SJSA1 (cell line): ENCODE results near the gene LANCL1. TPM values are rescaled to one million over a fixed set of nuclear protein-coding genes. Genes with fewer than 3 reads are reported as not detected.
"Not testable (repeated sequence)": the region's sequence is repeated elsewhere in the genome, so short reads cannot be mapped to it uniquely, and the experiment has no call there.

Experiments
- DNase-seq, 2 experiments: peaks; one replicate each; pipeline ENCODE4 v3.0.0-alpha.2; 2015 to 2020; ENCODE audit warnings: low spot score in 2 of 2, low read depth in 1 of 2
- H3K27ac ChIP-seq: fragments of 250-450 bp; sonication (Bioruptor Pico); 2 replicates; pipeline ENCODE4 v1.5.1; 2020; ENCODE audit warnings: mild to moderate bottlenecking, moderate library complexity
- H3K27me3 ChIP-seq: fragments of 250-450 bp; sonication (Bioruptor Pico); replicated peaks from 2 replicates; pipeline ENCODE4 v1.5.1; 2020; ENCODE audit warnings: mild to moderate bottlenecking, moderate library complexity
- H3K36me3 ChIP-seq: fragments of 250-450 bp; sonication (Bioruptor Pico); 2 replicates; pipeline ENCODE4 v1.5.1; 2020; ENCODE audit warnings: mild to moderate bottlenecking
- H3K4me1 ChIP-seq: fragments of 250-450 bp; sonication (Bioruptor Pico); replicated peaks from 2 replicates; pipeline ENCODE4 v1.6.1; 2021; ENCODE audit warnings: mild to moderate bottlenecking
- H3K4me3 ChIP-seq: fragments of 250-450 bp; sonication (Bioruptor Pico); 2 replicates; pipeline ENCODE4 v1.5.1; 2020; ENCODE audit warnings: mild to moderate bottlenecking
- H3K9me3 ChIP-seq: fragments of 250-450 bp; sonication (Bioruptor Pico); replicated peaks from 2 replicates; pipeline ENCODE4 v1.5.1; 2020; ENCODE audit warnings: mild to moderate bottlenecking
- total RNA-seq: library from RNA; depleted of rRNA; stranded (reverse); fragments of >200 nt; shearing (Covaris generic); gene quantifications from 2 replicates; pipeline ENCODE4 v1.2.3, GENCODE V29; 2014

LANCL1 gene
- total RNA-seq, 1 experiment from 2014 or later, result 38.1 TPM

- no peaks in the 10 kb centered on the region for H3K27me3 ChIP-seq
- H3K4me3 ChIP-seq, result no peak overlapping the region
- DNase-seq, result no peak
- peaks cover 4% of the 10 kb centered on the region; the same call in 1 of the 2 replicates for H3K36me3 ChIP-seq
- peaks cover 7% of the 10 kb centered on the region; the same call in 1 of the 2 replicates for H3K4me1 ChIP-seq
- no peak overlapping the region for H3K27ac ChIP-seq
- no peaks in the 10 kb centered on the region; the same call in 1 of the 2 replicates for H3K9me3 ChIP-seq
Measured at GRCh38 chr2:210480079-210480478, 3.5 kb upstream of the LANCL1 start.

GRCh38 chr2:210478661-210479060 is 2.1 kb upstream of the LANCL1 start:
- peaks cover 9% of the 10 kb centered on the region for H3K36me3 ChIP-seq
- H3K9me3 ChIP-seq, result no peaks in the 10 kb centered on the region
- no peaks in the 10 kb centered on the region for H3K27me3 ChIP-seq
- H3K4me1 ChIP-seq, result peaks cover 7% of the 10 kb centered on the region; the same call in 1 of the 2 replicates
- no peak overlapping the region for H3K27ac ChIP-seq
- DNase-seq, result no peak
- no peak overlapping the region for H3K4me3 ChIP-seq

- peaks cover 7% of the 10 kb centered on the region; the same call in 1 of the 2 replicates for H3K4me1 ChIP-seq
- peak overlapping the region; percentile 4; the same call in 1 of the 2 replicates for H3K27ac ChIP-seq
- peak; percentile 45 to 50 for DNase-seq
- H3K4me3 ChIP-seq, result peak overlapping the region; percentile 64
- peaks cover 9% of the 10 kb centered on the region for H3K36me3 ChIP-seq
- no peaks in the 10 kb centered on the region for H3K9me3 ChIP-seq
- H3K27me3 ChIP-seq, result no peaks in the 10 kb centered on the region
Measured at GRCh38 chr2:210477496-210477895, 937 bp upstream of the LANCL1 start.

- no peak overlapping the region for H3K27ac ChIP-seq
- H3K36me3 ChIP-seq, result peaks cover 18% of the 10 kb centered on the region
- no peaks in the 10 kb centered on the region for H3K9me3 ChIP-seq
- no peak for DNase-seq
- peaks cover 7% of the 10 kb centered on the region; the same call in 1 of the 2 replicates for H3K4me1 ChIP-seq
- H3K27me3 ChIP-seq, result no peaks in the 10 kb centered on the region
- H3K4me3 ChIP-seq, result peak overlapping the region; percentile 64
Measured at GRCh38 chr2:210475706-210476105, 853 bp downstream of the LANCL1 start.

- Histone ChIP-seq H3K27ac (no peak overlapping the region), H3K27me3 (no peaks in the 10 kb centered on the region), H3K36me3 (peaks cover 23% of the 10 kb centered on the region), H3K4me3 (no peak overlapping the region), H3K4me1 (peaks cover 7% of the 10 kb centered on the region; the same call in 1 of the 2 replicates), H3K9me3 (no peaks in the 10 kb centered on the region)
- DNase-seq, result no peak
Measured at GRCh38 chr2:210474776-210475175, 1.8 kb downstream of the LANCL1 start.

- no peaks in the 10 kb centered on the region for H3K9me3 ChIP-seq
- H3K27ac ChIP-seq, result no peak overlapping the region
- peaks cover 40% of the 10 kb centered on the region for H3K36me3 ChIP-seq
- H3K4me1 ChIP-seq, result no peaks in the 10 kb centered on the region
- H3K27me3 ChIP-seq, result no peaks in the 10 kb centered on the region
- DNase-seq, result no peak
- no peak overlapping the region for H3K4me3 ChIP-seq
Measured at GRCh38 chr2:210461401-210461800, 15.2 kb downstream of the LANCL1 start.

GRCh38 chr2:210460322-210461227 is 16.0 kb downstream of the LANCL1 start:
- Histone ChIP-seq H3K27me3 (no peaks in the 10 kb centered on the region), H3K27ac (no peak overlapping the region), H3K9me3 (no peaks in the 10 kb centered on the region), H3K4me1 (no peaks in the 10 kb centered on the region), H3K36me3 (peaks cover 33% of the 10 kb centered on the region), H3K4me3 (no peak overlapping the region)
- no peak for DNase-seq

GRCh38 chr2:210459880-210460279 is 16.7 kb downstream of the LANCL1 start:
- H3K4me3 ChIP-seq, result no peak overlapping the region

GRCh38 chr2:210459407-210459806 is 17.2 kb downstream of the LANCL1 start:
- Histone ChIP-seq H3K9me3 (no peaks in the 10 kb centered on the region), H3K27ac (no peak overlapping the region), H3K4me1 (no peaks in the 10 kb centered on the region), H3K4me3 (no peak overlapping the region), H3K36me3 (peaks cover 33% of the 10 kb centered on the region), H3K27me3 (no peaks in the 10 kb centered on the region)
- DNase-seq, result no peak

More at GRCh38 chr2:210459880-210460279, 16.7 kb downstream of the LANCL1 start:
- Histone ChIP-seq H3K27ac (no peak overlapping the region), H3K4me1 (no peaks in the 10 kb centered on the region), H3K36me3 (peaks cover 29% of the 10 kb centered on the region), H3K27me3 (no peaks in the 10 kb centered on the region), H3K9me3 (no peaks in the 10 kb centered on the region)
- no peak for DNase-seq

GRCh38 chr2:210458395-210458794 is 18.2 kb downstream of the LANCL1 start:
- H3K27ac ChIP-seq, result no peak overlapping the region
- no peak overlapping the region for H3K4me3 ChIP-seq

GRCh38 chr2:210456571-210456970 is 20.0 kb downstream of the LANCL1 start:
- H3K4me1 ChIP-seq, result no peaks in the 10 kb centered on the region
- no peak for DNase-seq

More at GRCh38 chr2:210458395-210458794, 18.2 kb downstream of the LANCL1 start:
- H3K27me3 ChIP-seq, result no peaks in the 10 kb centered on the region
- no peak for DNase-seq
- H3K4me1 ChIP-seq, result no peaks in the 10 kb centered on the region
- no peaks in the 10 kb centered on the region for H3K9me3 ChIP-seq
- peaks cover 31% of the 10 kb centered on the region for H3K36me3 ChIP-seq

GRCh38 chr2:210454336-210454735 is 22.2 kb downstream of the LANCL1 start:
- Histone ChIP-seq H3K4me1 (no peaks in the 10 kb centered on the region), H3K27ac (no peak overlapping the region), H3K36me3 (peaks cover 35% of the 10 kb centered on the region), H3K27me3 (no peaks in the 10 kb centered on the region), H3K4me3 (no peak overlapping the region), H3K9me3 (no peaks in the 10 kb centered on the region)
- no peak for DNase-seq

More at GRCh38 chr2:210456571-210456970, 20.0 kb downstream of the LANCL1 start:
- no peak overlapping the region for H3K27ac ChIP-seq
- peaks cover 26% of the 10 kb centered on the region for H3K36me3 ChIP-seq
- no peak overlapping the region for H3K4me3 ChIP-seq
- no peaks in the 10 kb centered on the region for H3K27me3 ChIP-seq
- H3K9me3 ChIP-seq, result no peaks in the 10 kb centered on the region

- Histone ChIP-seq H3K27ac (no peak overlapping the region), H3K4me3 (no peak overlapping the region), H3K36me3 (peaks cover 26% of the 10 kb centered on the region), H3K9me3 (no peaks in the 10 kb centered on the region), H3K27me3 (no peaks in the 10 kb centered on the region), H3K4me1 (no peaks in the 10 kb centered on the region)
- no peak for DNase-seq
Measured at GRCh38 chr2:210452194-210452593, 24.4 kb downstream of the LANCL1 start.

- H3K9me3 ChIP-seq, H3K27ac ChIP-seq, H3K27me3 ChIP-seq, H3K4me1 ChIP-seq, DNase-seq, H3K4me3 ChIP-seq: not testable (repeated sequence)
- peaks cover 30% of the 10 kb centered on the region for H3K36me3 ChIP-seq
Measured at GRCh38 chr2:210450942-210451341, 25.6 kb downstream of the LANCL1 start.
